Measurements from ENCODE around the gene FSD2.

- TF ChIP-seq, protein P1, sequence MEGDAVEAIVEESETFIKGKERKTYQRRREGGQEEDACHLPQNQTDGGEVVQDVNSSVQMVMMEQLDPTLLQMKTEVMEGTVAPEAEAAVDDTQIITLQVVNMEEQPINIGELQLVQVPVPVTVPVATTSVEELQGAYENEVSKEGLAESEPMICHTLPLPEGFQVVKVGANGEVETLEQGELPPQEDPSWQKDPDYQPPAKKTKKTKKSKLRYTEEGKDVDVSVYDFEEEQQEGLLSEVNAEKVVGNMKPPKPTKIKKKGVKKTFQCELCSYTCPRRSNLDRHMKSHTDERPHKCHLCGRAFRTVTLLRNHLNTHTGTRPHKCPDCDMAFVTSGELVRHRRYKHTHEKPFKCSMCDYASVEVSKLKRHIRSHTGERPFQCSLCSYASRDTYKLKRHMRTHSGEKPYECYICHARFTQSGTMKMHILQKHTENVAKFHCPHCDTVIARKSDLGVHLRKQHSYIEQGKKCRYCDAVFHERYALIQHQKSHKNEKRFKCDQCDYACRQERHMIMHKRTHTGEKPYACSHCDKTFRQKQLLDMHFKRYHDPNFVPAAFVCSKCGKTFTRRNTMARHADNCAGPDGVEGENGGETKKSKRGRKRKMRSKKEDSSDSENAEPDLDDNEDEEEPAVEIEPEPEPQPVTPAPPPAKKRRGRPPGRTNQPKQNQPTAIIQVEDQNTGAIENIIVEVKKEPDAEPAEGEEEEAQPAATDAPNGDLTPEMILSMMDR (IDR thresholded peaks at IDR 0.05), result no peak
- TF ChIP-seq POLR2A (IDR thresholded peaks at IDR 0.05), result no peak
Measured at GRCh38 chr15:82807920-82808633, 2.2 kb upstream of the FSD2 start.

Data from vagina (tissue), 2 donors.